ENCODE results near the gene RUNX1. TPM values are rescaled to one million over a fixed set of nuclear protein-coding genes. Genes with fewer than 3 reads are reported as not detected.

Gene RUNX1
- total and polyA plus RNA-seq, 2 of the 13 experiments (the other 11 are each of a cell fraction or from before 2014, with no cell fraction given), result 5.4 to 6.4 TPM

DNA sequence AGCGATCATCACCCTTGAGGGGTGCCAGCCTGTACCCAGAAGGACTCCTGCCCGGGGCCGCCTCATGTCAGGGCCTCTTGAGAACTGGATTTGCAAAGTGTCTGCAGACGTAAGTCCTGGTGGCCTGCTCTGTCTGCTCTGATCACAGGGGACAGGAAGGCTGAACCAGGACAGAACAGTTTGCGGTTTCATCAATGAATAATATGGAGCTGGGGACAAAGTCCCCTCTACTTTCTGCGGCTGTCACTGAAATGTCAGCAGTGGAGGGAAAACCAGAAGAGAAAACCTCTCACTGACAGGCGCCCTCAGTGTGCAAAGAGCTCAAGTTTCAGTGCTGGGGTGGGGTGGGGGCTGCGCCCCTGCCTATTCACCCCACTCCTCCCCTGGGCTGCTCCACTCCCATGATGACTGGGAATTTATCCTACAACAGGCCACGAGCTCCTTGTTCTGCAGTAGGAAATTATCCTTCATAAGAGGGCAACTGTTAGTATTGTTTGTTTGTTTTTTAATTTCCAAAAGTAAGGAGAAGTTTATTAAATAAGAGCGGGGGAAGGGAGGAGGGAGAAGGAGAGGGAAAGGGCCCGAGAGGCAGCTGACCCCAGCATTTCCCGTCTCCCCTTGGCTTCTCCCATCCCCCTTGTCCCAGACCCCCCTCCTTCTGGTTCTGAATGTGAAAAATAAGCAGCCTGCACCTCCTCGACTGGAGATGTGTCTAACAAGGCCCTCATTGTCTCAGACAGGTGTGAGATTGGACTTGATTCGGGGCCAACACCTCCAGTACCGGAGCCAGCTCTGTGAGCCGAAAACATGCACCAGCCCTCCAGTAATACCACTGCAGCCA lies 231.1 kb downstream of the RUNX1 start (continued):
- TF ChIP-seq ZNF878 (CRISPR knock-in tag; IDR thresholded peaks at IDR 0.05), result peak; percentile 71; the same call in 1 of the 2 replicates
- peak; percentile 47; the same call in 1 of the 2 replicates for TF ChIP-seq SOX5 (CRISPR knock-in tag; IDR thresholded peaks at IDR 0.05; ENCODE audit: borderline replicate concordance)
- no peak for TF ChIP-seq ZNF670 (CRISPR knock-in tag; IDR thresholded peaks at IDR 0.05; ENCODE audit: borderline replicate concordance)
- no peak for TF ChIP-seq REXO4 (CRISPR knock-in tag; IDR thresholded peaks at IDR 0.05; ENCODE audit: borderline replicate concordance)
- TF ChIP-seq, protein P1, sequence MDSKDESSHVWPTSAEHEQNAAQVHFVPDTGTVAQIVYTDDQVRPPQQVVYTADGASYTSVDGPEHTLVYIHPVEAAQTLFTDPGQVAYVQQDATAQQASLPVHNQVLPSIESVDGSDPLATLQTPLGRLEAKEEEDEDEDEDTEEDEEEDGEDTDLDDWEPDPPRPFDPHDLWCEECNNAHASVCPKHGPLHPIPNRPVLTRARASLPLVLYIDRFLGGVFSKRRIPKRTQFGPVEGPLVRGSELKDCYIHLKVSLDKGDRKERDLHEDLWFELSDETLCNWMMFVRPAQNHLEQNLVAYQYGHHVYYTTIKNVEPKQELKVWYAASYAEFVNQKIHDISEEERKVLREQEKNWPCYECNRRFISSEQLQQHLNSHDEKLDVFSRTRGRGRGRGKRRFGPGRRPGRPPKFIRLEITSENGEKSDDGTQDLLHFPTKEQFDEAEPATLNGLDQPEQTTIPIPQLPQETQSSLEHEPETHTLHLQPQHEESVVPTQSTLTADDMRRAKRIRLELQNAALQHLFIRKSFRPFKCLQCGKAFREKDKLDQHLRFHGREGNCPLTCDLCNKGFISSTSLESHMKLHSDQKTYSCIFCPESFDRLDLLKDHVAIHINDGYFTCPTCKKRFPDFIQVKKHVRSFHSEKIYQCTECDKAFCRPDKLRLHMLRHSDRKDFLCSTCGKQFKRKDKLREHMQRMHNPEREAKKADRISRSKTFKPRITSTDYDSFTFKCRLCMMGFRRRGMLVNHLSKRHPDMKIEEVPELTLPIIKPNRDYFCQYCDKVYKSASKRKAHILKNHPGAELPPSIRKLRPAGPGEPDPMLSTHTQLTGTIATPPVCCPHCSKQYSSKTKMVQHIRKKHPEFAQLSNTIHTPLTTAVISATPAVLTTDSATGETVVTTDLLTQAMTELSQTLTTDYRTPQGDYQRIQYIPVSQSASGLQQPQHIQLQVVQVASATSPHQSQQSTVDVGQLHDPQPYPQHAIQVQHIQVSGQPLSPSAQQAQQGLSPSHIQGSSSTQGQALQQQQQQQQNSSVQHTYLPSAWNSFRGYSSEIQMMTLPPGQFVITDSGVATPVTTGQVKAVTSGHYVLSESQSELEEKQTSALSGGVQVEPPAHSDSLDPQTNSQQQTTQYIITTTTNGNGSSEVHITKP (CRISPR knock-in tag; IDR thresholded peaks at IDR 0.05; ENCODE audit: low read depth), result peak; percentile 41; the same call in 1 of the 2 replicates
- TF ChIP-seq, protein P2, sequence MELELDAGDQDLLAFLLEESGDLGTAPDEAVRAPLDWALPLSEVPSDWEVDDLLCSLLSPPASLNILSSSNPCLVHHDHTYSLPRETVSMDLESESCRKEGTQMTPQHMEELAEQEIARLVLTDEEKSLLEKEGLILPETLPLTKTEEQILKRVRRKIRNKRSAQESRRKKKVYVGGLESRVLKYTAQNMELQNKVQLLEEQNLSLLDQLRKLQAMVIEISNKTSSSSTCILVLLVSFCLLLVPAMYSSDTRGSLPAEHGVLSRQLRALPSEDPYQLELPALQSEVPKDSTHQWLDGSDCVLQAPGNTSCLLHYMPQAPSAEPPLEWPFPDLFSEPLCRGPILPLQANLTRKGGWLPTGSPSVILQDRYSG (CRISPR knock-in tag; IDR thresholded peaks at IDR 0.05), result no peak
- 0 out of 2 replicates have a peak, but pooled peaks have one; percentile 35 for TF ChIP-seq RFX5 (IDR thresholded peaks at IDR 0.05; ENCODE audit: low read depth, low read length)
- TF ChIP-seq ZFP37 (CRISPR knock-in tag; IDR thresholded peaks at IDR 0.05; ENCODE audit: borderline replicate concordance), result peak; percentile 55; the same call in 1 of the 2 replicates
- TF ChIP-seq, protein P3, sequence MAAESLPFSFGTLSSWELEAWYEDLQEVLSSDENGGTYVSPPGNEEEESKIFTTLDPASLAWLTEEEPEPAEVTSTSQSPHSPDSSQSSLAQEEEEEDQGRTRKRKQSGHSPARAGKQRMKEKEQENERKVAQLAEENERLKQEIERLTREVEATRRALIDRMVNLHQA (CRISPR knock-in tag; IDR thresholded peaks at IDR 0.05), result no peak
- peak; percentile 98 for TF ChIP-seq MEIS2 (CRISPR knock-in tag; IDR thresholded peaks at IDR 0.05)
- TF ChIP-seq ZNF749 (CRISPR knock-in tag; IDR thresholded peaks at IDR 0.05; ENCODE audit: borderline replicate concordance), result no peak; the same call in 1 of the 2 replicates
- no peak for TF ChIP-seq YY1 (IDR thresholded peaks at IDR 0.05; ENCODE audit: insufficient read depth, insufficient replicate concordance, low read depth, low read length)
- peak; percentile 46 for TF ChIP-seq KMT2A (CRISPR knock-in tag; IDR thresholded peaks at IDR 0.05)
- TF ChIP-seq RAD51 (IDR thresholded peaks at IDR 0.05; ENCODE audit: borderline replicate concordance), result no peak
- peak; percentile 58; the same call in 1 of the 2 replicates for TF ChIP-seq ZNF350 (CRISPR knock-in tag; IDR thresholded peaks at IDR 0.05; ENCODE audit: borderline replicate concordance, low read depth)
- peak; percentile 53; the same call in 1 of the 2 replicates for TF ChIP-seq TARDBP (CRISPR knock-in tag; IDR thresholded peaks at IDR 0.05)
- TF ChIP-seq, protein P4, sequence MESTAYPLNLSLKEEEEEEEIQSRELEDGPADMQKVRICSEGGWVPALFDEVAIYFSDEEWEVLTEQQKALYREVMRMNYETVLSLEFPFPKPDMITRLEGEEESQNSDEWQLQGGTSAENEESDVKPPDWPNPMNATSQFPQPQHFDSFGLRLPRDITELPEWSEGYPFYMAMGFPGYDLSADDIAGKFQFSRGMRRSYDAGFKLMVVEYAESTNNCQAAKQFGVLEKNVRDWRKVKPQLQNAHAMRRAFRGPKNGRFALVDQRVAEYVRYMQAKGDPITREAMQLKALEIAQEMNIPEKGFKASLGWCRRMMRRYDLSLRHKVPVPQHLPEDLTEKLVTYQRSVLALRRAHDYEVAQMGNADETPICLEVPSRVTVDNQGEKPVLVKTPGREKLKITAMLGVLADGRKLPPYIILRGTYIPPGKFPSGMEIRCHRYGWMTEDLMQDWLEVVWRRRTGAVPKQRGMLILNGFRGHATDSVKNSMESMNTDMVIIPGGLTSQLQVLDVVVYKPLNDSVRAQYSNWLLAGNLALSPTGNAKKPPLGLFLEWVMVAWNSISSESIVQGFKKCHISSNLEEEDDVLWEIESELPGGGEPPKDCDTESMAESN (CRISPR knock-in tag; conservative IDR thresholded peaks at IDR 0.05), result 0 out of 2 replicates have a peak, but pooled peaks have one; percentile 34
- TF ChIP-seq TAF15 (IDR thresholded peaks at IDR 0.05; ENCODE audit: low read depth, low read length, poor library complexity, severe bottlenecking), result no peak
- TF ChIP-seq RCOR2 (CRISPR knock-in tag; IDR thresholded peaks at IDR 0.05), result peak; percentile 52; the same call in 1 of the 2 replicates
- TF ChIP-seq ASH2L (IDR thresholded peaks at IDR 0.05; ENCODE audit: insufficient read length, low read depth, low read length), result peak; percentile 71

All from HepG2 (cell line).